ENCODE results near the gene INTS13.

GRCh38 chr12:26906704-26907103 lies 31.1 kb downstream of the INTS13 start:
- TF ChIP-seq POLR2A (IDR thresholded peaks at IDR 0.05; ENCODE audit: control extremely low read depth in 1 of 2, low read depth in 2 of 2, low read length in 2 of 2) (no peak), SIX5 (IDR thresholded peaks at IDR 0.05; ENCODE audit: low read depth, low read length) (no peak), TAF1 (IDR thresholded peaks at IDR 0.05; ENCODE audit: low read depth, low read length) (no peak), CTCF (IDR thresholded peaks at IDR 0.05; ENCODE audit: control extremely low read depth in 1 of 3, insufficient read depth in 1 of 3, low read depth in 1 of 3, low read length in 3 of 3) (no peak)
